AG04450 (cell line): ENCODE data around the gene ASB10. TPM values are rescaled to one million over a fixed set of nuclear protein-coding genes. Genes with fewer than 3 reads are reported as not detected.

Experiments used
- CTCF ChIA-PET: fragments of 300-600, 350-600 bp; formaldehyde crosslinking; extraction: SDS; loops from one replicate; lab custom pipeline; 2022; ENCODE audit warnings: antibody characterized with exemption, inconsistent platforms; lab: Charles Lee
- POLR2A ChIA-PET: fragments of 350-600 bp; formaldehyde crosslinking; extraction: SDS; loops from one replicate; lab custom pipeline; 2021; ENCODE audit warnings: antibody characterized with exemption, inconsistent platforms; lab: Yijun Ruan, JAX
- DNase-seq: peaks from one replicate; pipeline ENCODE4 v3.0.0-alpha.2; 2011; ENCODE audit warnings: low read depth, low spot score
- H3K27ac ChIP-seq: one replicate; pipeline ENCODE4 v1.5.1; 2012; ENCODE audit warnings: low read depth, low read length, control low read depth
- H3K27me3 ChIP-seq: one replicate; pipeline ENCODE4 v1.6.0; 2012; ENCODE audit warnings: low read length; ENCODE audit not compliant: control insufficient read depth, insufficient read depth
- H3K4me3 ChIP-seq: 2 replicates; pipeline ENCODE4 v1.5.1; 2011; ENCODE audit warnings: mild to moderate bottlenecking, low read depth, low read length, control low read depth
- H3K9me3 ChIP-seq: 2 replicates; pipeline ENCODE4 v1.5.1; 2012; ENCODE audit warnings: low read length; ENCODE audit not compliant: control insufficient read depth, insufficient read depth
- polyA plus RNA-seq: library from polyadenylated mRNA; depleted of rRNA; stranded (reverse); fragments of >200 nt; gene quantifications from 2 replicates; pipeline ENCODE4 v1.2.3, GENCODE V29; 2011
- TF ChIP-seq, protein P1 (sequence below): IDR thresholded peaks from 2 replicates; pipeline ENCODE4 v1.5.1; 2011; ENCODE audit warnings: low read depth, low read length, control low read depth, inconsistent platforms

ASB10 gene
- polyA plus RNA-seq, 1 experiment: not detected

- ChIA-PET CTCF (interaction anchor here (0.7 to 1.2 kb wide), 3 partner anchors 18 to 178 kb away, joined by 4 to 6 read pairs (median 6); no protein-coding TSS in a partner anchor), POLR2A (interaction anchor here (0.9 kb wide), 1 partner anchor 124 kb away, joined by 3 read pairs; no protein-coding TSS in a partner anchor)
- TF ChIP-seq, protein P1, sequence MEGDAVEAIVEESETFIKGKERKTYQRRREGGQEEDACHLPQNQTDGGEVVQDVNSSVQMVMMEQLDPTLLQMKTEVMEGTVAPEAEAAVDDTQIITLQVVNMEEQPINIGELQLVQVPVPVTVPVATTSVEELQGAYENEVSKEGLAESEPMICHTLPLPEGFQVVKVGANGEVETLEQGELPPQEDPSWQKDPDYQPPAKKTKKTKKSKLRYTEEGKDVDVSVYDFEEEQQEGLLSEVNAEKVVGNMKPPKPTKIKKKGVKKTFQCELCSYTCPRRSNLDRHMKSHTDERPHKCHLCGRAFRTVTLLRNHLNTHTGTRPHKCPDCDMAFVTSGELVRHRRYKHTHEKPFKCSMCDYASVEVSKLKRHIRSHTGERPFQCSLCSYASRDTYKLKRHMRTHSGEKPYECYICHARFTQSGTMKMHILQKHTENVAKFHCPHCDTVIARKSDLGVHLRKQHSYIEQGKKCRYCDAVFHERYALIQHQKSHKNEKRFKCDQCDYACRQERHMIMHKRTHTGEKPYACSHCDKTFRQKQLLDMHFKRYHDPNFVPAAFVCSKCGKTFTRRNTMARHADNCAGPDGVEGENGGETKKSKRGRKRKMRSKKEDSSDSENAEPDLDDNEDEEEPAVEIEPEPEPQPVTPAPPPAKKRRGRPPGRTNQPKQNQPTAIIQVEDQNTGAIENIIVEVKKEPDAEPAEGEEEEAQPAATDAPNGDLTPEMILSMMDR: no peak
- H3K9me3 ChIP-seq: no peaks in the 10 kb centered on the region
- H3K4me3 ChIP-seq: no peak overlapping the region
- H3K27ac ChIP-seq: no peak overlapping the region
- no peaks in the 10 kb centered on the region for H3K27me3 ChIP-seq
- no peak for DNase-seq
Measured at GRCh38 chr7:151141855-151142685, 45.0 kb downstream of the ASB10 start.

- Histone ChIP-seq H3K4me3 (no peak overlapping the region), H3K27ac (no peak overlapping the region), H3K9me3 (no peaks in the 10 kb centered on the region), H3K27me3 (no peaks in the 10 kb centered on the region)
- TF ChIP-seq, protein P1: no peak
- POLR2A ChIA-PET: interaction anchor here (0.9 kb wide), 1 partner anchor 123 kb away, joined by 3 read pairs; no protein-coding TSS in a partner anchor
- CTCF ChIA-PET: interaction anchor here (0.7 to 1.2 kb wide), 3 partner anchors 17 to 178 kb away, joined by 4 to 6 read pairs (median 6); no protein-coding TSS in a partner anchor
- no peak for DNase-seq
Measured at GRCh38 chr7:151141311-151141854, 45.7 kb downstream of the ASB10 start.

DNA sequence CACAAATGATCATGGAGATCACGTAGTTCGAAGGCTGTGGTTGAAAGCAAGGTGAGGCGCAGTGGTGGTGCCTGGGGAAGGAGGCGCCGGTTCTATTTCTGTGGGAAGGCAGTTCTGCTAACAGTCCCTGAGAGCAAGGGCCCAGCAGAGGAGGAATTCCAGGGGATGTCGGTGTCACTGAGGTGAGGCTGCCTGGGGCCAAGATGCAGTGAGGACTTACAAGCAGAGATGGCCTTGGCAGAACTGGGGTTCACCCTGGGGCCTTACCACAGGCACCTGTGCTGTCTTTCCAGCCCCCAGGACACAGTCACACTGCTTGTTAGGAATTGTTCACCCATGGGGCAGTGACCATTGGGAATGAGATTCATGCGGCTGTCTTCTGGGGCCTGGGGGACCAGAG is 46.2 kb downstream of the ASB10 start:
- POLR2A ChIA-PET: interaction anchor here (0.9 kb wide), 1 partner anchor 122 kb away, joined by 3 read pairs; no protein-coding TSS in a partner anchor
- TF ChIP-seq, protein P1: no peak

DNA sequence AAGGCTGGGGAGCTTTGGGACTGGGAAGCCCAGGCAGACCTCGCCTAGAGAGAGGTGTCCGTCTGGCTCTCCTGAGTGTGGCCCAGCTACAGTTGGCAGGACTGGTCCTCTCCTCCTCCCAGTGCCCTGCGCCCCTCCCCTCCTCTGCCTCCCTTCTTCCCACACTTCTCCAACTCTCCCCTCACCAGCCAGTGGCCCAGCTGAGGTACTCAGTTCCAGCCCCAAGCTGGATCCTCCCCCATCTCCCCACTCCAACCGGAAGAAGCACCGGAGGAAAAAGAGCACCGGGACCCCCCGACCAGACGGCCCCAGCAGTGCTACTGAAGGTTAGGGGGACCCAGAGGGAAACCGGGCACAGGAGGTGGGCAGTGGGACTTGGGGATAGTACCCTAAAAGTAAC is 47.3 kb downstream of the ASB10 start:
- Histone ChIP-seq H3K9me3 (no peaks in the 10 kb centered on the region), H3K4me3 (no peak overlapping the region), H3K27ac (no peak overlapping the region), H3K27me3 (no peaks in the 10 kb centered on the region)
- POLR2A ChIA-PET: interaction anchor here (1.0 kb wide), 1 partner anchor 8 kb away, joined by 3 read pairs; no protein-coding TSS in a partner anchor
- CTCF ChIA-PET: interaction anchor here (0.6 to 2.3 kb wide), 2 partner anchors 16 to 30 kb away, joined by 3 to 10 read pairs; no protein-coding TSS in a partner anchor
- DNase-seq: no peak
- TF ChIP-seq, protein P1: no peak

More for the DNA sequence above, 46.2 kb downstream of the ASB10 start:
- Histone ChIP-seq H3K4me3 (no peak overlapping the region), H3K27me3 (no peaks in the 10 kb centered on the region), H3K9me3 (no peaks in the 10 kb centered on the region), H3K27ac (no peak overlapping the region)
- CTCF ChIA-PET: interaction anchor here (1.2 kb wide), 1 partner anchor 17 kb away, joined by 6 read pairs; no protein-coding TSS in a partner anchor
- no peak for DNase-seq
